ENCODE measurements around the gene DDR1.

Gene DDR1

GRCh38 chr6:30942338-30943060 lies 58.2 kb downstream of the DDR1 start:
- POLR2A ChIA-PET = no interaction called here
- TF ChIP-seq CTCF (IDR thresholded peaks at IDR 0.05; ENCODE audit: control extremely low read depth, extremely low read depth, low read depth, missing control alignments) = no peak

GRCh38 chr6:30944051-30944450 lies 59.7 kb downstream of the DDR1 start:
- ChIA-PET CTCF (interaction anchor here (1.7 kb wide), 1 partner anchor 25 kb away, joined by 4 read pairs; no protein-coding TSS in a partner anchor), POLR2A (no interaction called here)
- no peak for TF ChIP-seq CTCF (IDR thresholded peaks at IDR 0.05; ENCODE audit: control extremely low read depth, extremely low read depth, low read depth, missing control alignments)
- DNase-seq (ENCODE audit: extremely low spot score) = no peak

More at GRCh38 chr6:30942338-30943060, 58.2 kb downstream of the DDR1 start:
- no peak for DNase-seq (ENCODE audit: extremely low spot score)
- CTCF ChIA-PET = interaction anchor here (1.2 to 1.7 kb wide), 7 partner anchors 22 to 154 kb away, joined by 3 to 6 read pairs (median 4); no protein-coding TSS in a partner anchor

- DNase-seq (ENCODE audit: extremely low spot score) = no peak
- TF ChIP-seq CTCF (IDR thresholded peaks at IDR 0.05; ENCODE audit: control extremely low read depth, extremely low read depth, low read depth, missing control alignments) = no peak
- CTCF ChIA-PET = interaction anchor here (0.7 to 1.1 kb wide), 2 partner anchors 90 to 124 kb away, joined by 3 read pairs; no protein-coding TSS in a partner anchor
- POLR2A ChIA-PET = no interaction called here
Measured at GRCh38 chr6:30945281-30945680, 61.0 kb downstream of the DDR1 start.

GRCh38 chr6:30947231-30947630 lies 62.9 kb downstream of the DDR1 start:
- DNase-seq (ENCODE audit: extremely low spot score) = no peak
- no peak for TF ChIP-seq CTCF (IDR thresholded peaks at IDR 0.05; ENCODE audit: control extremely low read depth, extremely low read depth, low read depth, missing control alignments)
- POLR2A ChIA-PET = no interaction called here
- CTCF ChIA-PET = interaction anchor here (1.0 to 2.1 kb wide), 6 partner anchors 21 to 140 kb away, joined by 3 to 6 read pairs (median 4); no protein-coding TSS in a partner anchor

- CTCF ChIA-PET = interaction anchor here (1.6 kb wide), 1 partner anchor 131 kb away, joined by 4 read pairs; no protein-coding TSS in a partner anchor
- TF ChIP-seq CTCF (IDR thresholded peaks at IDR 0.05; ENCODE audit: control extremely low read depth, extremely low read depth, low read depth, missing control alignments) = no peak
- POLR2A ChIA-PET = no interaction called here
Measured at GRCh38 chr6:30948811-30949210, 64.5 kb downstream of the DDR1 start.

More at GRCh38 chr6:30948811-30949210, 64.5 kb downstream of the DDR1 start:
- no peak for DNase-seq (ENCODE audit: extremely low spot score)
